Measurements from ENCODE around the gene BMP7.

GRCh38 chr20:57124366-57124765, 142.1 kb downstream of the BMP7 start:
- TF ChIP-seq CTCF (IDR thresholded peaks at IDR 0.05) (no peak), POLR2AphosphoS5 (IDR thresholded peaks at IDR 0.05) (no peak), POLR2A (IDR thresholded peaks at IDR 0.05) (no peak)
